ENCODE data around the gene COASY. TPM values are rescaled to one million over a fixed set of nuclear protein-coding genes. Genes with fewer than 3 reads are reported as not detected.

The COASY gene
- total RNA-seq, 1 donor from 2014 or later, result 52.0 TPM

- peaks cover 67% of the 10 kb centered on the region for H3K4me1 Mint-ChIP-seq (ENCODE audit: low read depth, unreplicated experiment)
- no peaks in the 10 kb centered on the region for H4K20me1 ChIP-seq (ENCODE audit: insufficient read depth, low read length)
- H3K27ac Mint-ChIP-seq (ENCODE audit: unreplicated experiment), result peak overlapping the region; percentile 100
- H3K9me3 Mint-ChIP-seq (ENCODE audit: unreplicated experiment), result no peaks in the 10 kb centered on the region
- no peak overlapping the region for H2AFZ ChIP-seq (ENCODE audit: low read depth, low read length)
- H3K4me1 ChIP-seq (ENCODE audit: insufficient read depth, low read length), result peaks cover 56% of the 10 kb centered on the region
- peak overlapping the region; percentile 84 for H3K9ac ChIP-seq (ENCODE audit: low read length)
- H3K36me3 Mint-ChIP-seq (ENCODE audit: low read depth, unreplicated experiment), result peaks cover 8% of the 10 kb centered on the region
- DNase-seq (ENCODE audit: low read depth) (peak; percentile 81), FAIRE-seq (no peak)
- TF ChIP-seq CTCF (IDR thresholded peaks at IDR 0.05; ENCODE audit: insufficient read depth, low read depth, low read length) (peak; percentile 95), EZH2 (IDR thresholded peaks at IDR 0.05; ENCODE audit: insufficient read depth, low read length) (no peak)
- H3K4me2 ChIP-seq (ENCODE audit: low read length), result peak overlapping the region; percentile 79
- H3K79me2 ChIP-seq (ENCODE audit: insufficient read depth, low read length), result no peaks in the 10 kb centered on the region
- no peaks in the 10 kb centered on the region for H3K27me3 Mint-ChIP-seq (ENCODE audit: low read depth, unreplicated experiment)
- H3K36me3 ChIP-seq (ENCODE audit: insufficient read depth, low read length), result no peaks in the 10 kb centered on the region
- peak overlapping the region; percentile 100 for H3K27ac ChIP-seq (ENCODE audit: low read depth, low read length)
- H3K9me3 ChIP-seq (ENCODE audit: insufficient read depth, low read depth, low read length), result no peaks in the 10 kb centered on the region
- H3K4me3 ChIP-seq (ENCODE audit: insufficient read depth, low read depth, low read length), result peak overlapping the region; percentile 19
- H3K4me3 Mint-ChIP-seq (ENCODE audit: unreplicated experiment), result peak overlapping the region; percentile 1
- no peaks in the 10 kb centered on the region for H3K27me3 ChIP-seq (ENCODE audit: insufficient read depth, low read length)
Measured at GRCh38 chr17:42517516-42517915, 44.4 kb upstream of the COASY start.

- FAIRE-seq (peak; percentile 76), DNase-seq (ENCODE audit: low read depth) (peak; percentile 96)
- H3K9me3 Mint-ChIP-seq (ENCODE audit: unreplicated experiment), result no peaks in the 10 kb centered on the region
- H3K4me3 Mint-ChIP-seq (ENCODE audit: unreplicated experiment), result peak overlapping the region; percentile 12
- peaks cover 60% of the 10 kb centered on the region for H3K4me1 ChIP-seq (ENCODE audit: insufficient read depth, low read length)
- TF ChIP-seq CTCF (IDR thresholded peaks at IDR 0.05; ENCODE audit: insufficient read depth, low read depth, low read length) (no peak), EZH2 (IDR thresholded peaks at IDR 0.05; ENCODE audit: insufficient read depth, low read length) (no peak)
- H3K27ac ChIP-seq (ENCODE audit: low read depth, low read length), result peak overlapping the region; percentile 100
- peak overlapping the region; percentile 100 for H3K27ac Mint-ChIP-seq (ENCODE audit: unreplicated experiment)
- no peaks in the 10 kb centered on the region for H3K27me3 ChIP-seq (ENCODE audit: insufficient read depth, low read length)
- no peaks in the 10 kb centered on the region for H3K79me2 ChIP-seq (ENCODE audit: insufficient read depth, low read length)
- H2AFZ ChIP-seq (ENCODE audit: low read depth, low read length), result peak overlapping the region; percentile 3
- H3K4me3 ChIP-seq (ENCODE audit: insufficient read depth, low read depth, low read length), result peak overlapping the region; percentile 19
- H3K9ac ChIP-seq (ENCODE audit: low read length), result peak overlapping the region; percentile 84
- peak overlapping the region; percentile 79 for H3K4me2 ChIP-seq (ENCODE audit: low read length)
- H3K36me3 ChIP-seq (ENCODE audit: insufficient read depth, low read length), result no peaks in the 10 kb centered on the region
- no peaks in the 10 kb centered on the region for H4K20me1 ChIP-seq (ENCODE audit: insufficient read depth, low read length)
- H3K9me3 ChIP-seq (ENCODE audit: insufficient read depth, low read depth, low read length), result no peaks in the 10 kb centered on the region
- H3K27me3 Mint-ChIP-seq (ENCODE audit: low read depth, unreplicated experiment), result no peaks in the 10 kb centered on the region
- peaks cover 11% of the 10 kb centered on the region for H3K36me3 Mint-ChIP-seq (ENCODE audit: low read depth, unreplicated experiment)
- peaks cover 71% of the 10 kb centered on the region for H3K4me1 Mint-ChIP-seq (ENCODE audit: low read depth, unreplicated experiment)
Measured at GRCh38 chr17:42518046-42518754, 43.7 kb upstream of the COASY start.

Data from astrocyte (in vitro differentiated cells and primary cell).